Type B pancreatic cell (in vitro differentiated cells): ENCODE data around the gene LRRC53. TPM values are rescaled to one million over a fixed set of nuclear protein-coding genes. Genes with fewer than 3 reads are reported as not detected.

Experiments used
- DNase-seq: peaks from one replicate; pipeline ENCODE4 v3.0.0; 2021; ENCODE audit warnings: mixed read lengths; ENCODE audit not compliant: unreplicated experiment; ENCODE audit errors: extremely low spot score
- H3K27ac Mint-ChIP-seq: 2 replicates; pipeline ENCODE4 v1.8.0; 2021; ENCODE audit warnings: mild to moderate bottlenecking, mixed read lengths
- H3K27me3 Mint-ChIP-seq: 2 replicates; pipeline ENCODE4 v1.8.0; 2021; ENCODE audit warnings: mixed read lengths
- H3K36me3 Mint-ChIP-seq: 2 replicates; pipeline ENCODE4 v1.8.0; 2021; ENCODE audit warnings: mixed read lengths
- H3K4me1 Mint-ChIP-seq: one replicate; pipeline ENCODE4 v1.8.0; 2021; ENCODE audit warnings: mixed read lengths; ENCODE audit not compliant: unreplicated experiment
- H3K4me3 Mint-ChIP-seq: 2 replicates; pipeline ENCODE4 v1.8.0; 2021; ENCODE audit warnings: mild to moderate bottlenecking, mixed read lengths
- H3K9me3 Mint-ChIP-seq: 2 replicates; pipeline ENCODE4 v1.8.0; 2021; ENCODE audit warnings: mixed read lengths
- CTCF ChIP-seq: fragments of 200-600 bp; sonication (generic); conservative IDR thresholded peaks from 2 replicates; pipeline ENCODE4 v1.5.0; 2021; ENCODE audit warnings: antibody characterized with exemption, mild to moderate bottlenecking
- total RNA-seq: library from RNA; stranded (reverse); gene quantifications from 2 replicates; pipeline ENCODE4 v1.2.1, GENCODE V29; 2021; ENCODE audit warnings: low replicate concordance

The LRRC53 gene
- total RNA-seq, 1 donor from 2014 or later: not detected

GRCh38 chr1:74496669-74497068 lies 15.7 kb downstream of the LRRC53 start:
- no peak for TF ChIP-seq CTCF
- H3K27ac Mint-ChIP-seq: no peak overlapping the region
- no peak for DNase-seq
- H3K27me3 Mint-ChIP-seq: peaks cover 3% of the 10 kb centered on the region
- no peaks in the 10 kb centered on the region for H3K4me1 Mint-ChIP-seq
- no peaks in the 10 kb centered on the region for H3K36me3 Mint-ChIP-seq
- no peaks in the 10 kb centered on the region for H3K9me3 Mint-ChIP-seq
- no peak overlapping the region for H3K4me3 Mint-ChIP-seq

GRCh38 chr1:74486036-74486435 lies 26.4 kb downstream of the LRRC53 start:
- peaks cover 6% of the 10 kb centered on the region for H3K9me3 Mint-ChIP-seq
- DNase-seq: no peak
- no peak for TF ChIP-seq CTCF
- no peak overlapping the region for H3K4me3 Mint-ChIP-seq
- H3K36me3 Mint-ChIP-seq: no peaks in the 10 kb centered on the region
- no peaks in the 10 kb centered on the region for H3K4me1 Mint-ChIP-seq
- no peak overlapping the region for H3K27ac Mint-ChIP-seq
- no peaks in the 10 kb centered on the region for H3K27me3 Mint-ChIP-seq

- no peak for DNase-seq
- peaks cover 3% of the 10 kb centered on the region for H3K9me3 Mint-ChIP-seq
- no peak for TF ChIP-seq CTCF
- no peak overlapping the region for H3K27ac Mint-ChIP-seq
- no peak overlapping the region for H3K4me3 Mint-ChIP-seq
- no peaks in the 10 kb centered on the region for H3K27me3 Mint-ChIP-seq
- H3K4me1 Mint-ChIP-seq: no peaks in the 10 kb centered on the region
- no peaks in the 10 kb centered on the region for H3K36me3 Mint-ChIP-seq
Measured at GRCh38 chr1:74485622-74486021, 26.8 kb downstream of the LRRC53 start.

- no peaks in the 10 kb centered on the region for H3K36me3 Mint-ChIP-seq
- H3K4me3 Mint-ChIP-seq: no peak overlapping the region
- H3K27ac Mint-ChIP-seq: no peak overlapping the region
- DNase-seq: no peak
- TF ChIP-seq CTCF: no peak
- H3K4me1 Mint-ChIP-seq: no peaks in the 10 kb centered on the region
- H3K27me3 Mint-ChIP-seq: no peaks in the 10 kb centered on the region
- H3K9me3 Mint-ChIP-seq: no peaks in the 10 kb centered on the region
Measured at GRCh38 chr1:74481607-74482006, 30.8 kb downstream of the LRRC53 start.

GRCh38 chr1:74480068-74480467 lies 32.3 kb downstream of the LRRC53 start:
- peaks cover 6% of the 10 kb centered on the region for H3K4me1 Mint-ChIP-seq
- TF ChIP-seq CTCF: no peak
- H3K4me3 Mint-ChIP-seq: no peak overlapping the region
- no peak for DNase-seq
- no peaks in the 10 kb centered on the region for H3K36me3 Mint-ChIP-seq
- H3K9me3 Mint-ChIP-seq: no peaks in the 10 kb centered on the region
- H3K27me3 Mint-ChIP-seq: no peaks in the 10 kb centered on the region
- no peak overlapping the region for H3K27ac Mint-ChIP-seq

GRCh38 chr1:74478979-74479378 lies 33.4 kb downstream of the LRRC53 start:
- H3K4me1 Mint-ChIP-seq: peaks cover 7% of the 10 kb centered on the region
- no peaks in the 10 kb centered on the region for H3K36me3 Mint-ChIP-seq
- no peak overlapping the region for H3K4me3 Mint-ChIP-seq
- H3K9me3 Mint-ChIP-seq: no peaks in the 10 kb centered on the region
- H3K27ac Mint-ChIP-seq: no peak overlapping the region
- no peak for TF ChIP-seq CTCF
- no peaks in the 10 kb centered on the region for H3K27me3 Mint-ChIP-seq
- DNase-seq: no peak
